ENCODE data around the gene YWHAQ. TPM values are rescaled to one million over a fixed set of nuclear protein-coding genes. Genes with fewer than 3 reads are reported as not detected.
"Not testable (repeated sequence)": the region's sequence is repeated elsewhere in the genome, so short reads cannot be mapped to it uniquely, and the experiment has no call there.

YWHAQ gene
- total RNA-seq, 2 donors from 2014 or later, result 163 to 227 TPM

GRCh38 chr2:9573013-9573720 is 57.6 kb downstream of the YWHAQ start:
- DNase-seq, result no peak
- intact Hi-C loops (cut with DNase I, micrococcal nuclease), result no loop called here

GRCh38 chr2:9570182-9571060 is 60.4 kb downstream of the YWHAQ start:
- no peak for ATAC-seq
- intact Hi-C loops (cut with DNase I, micrococcal nuclease), result no loop called here
- no peak for DNase-seq

More at GRCh38 chr2:9573013-9573720, 57.6 kb downstream of the YWHAQ start:
- ATAC-seq, result no peak

- intact Hi-C loops (cut with DNase I, micrococcal nuclease), result no loop called here
- ATAC-seq (peak; percentile 87), DNase-seq (peak; percentile 46 to 76)
These were observed 65.2 kb downstream of the YWHAQ start for GRCh38 chr2:9565436-9566153.

- DNase-seq (no peak), ATAC-seq (no peak)
- intact Hi-C loops (cut with DNase I, micrococcal nuclease), result no loop called here
These were observed 70.2 kb downstream of the YWHAQ start for GRCh38 chr2:9560628-9561027.

GRCh38 chr2:9558948-9559381 is 71.8 kb downstream of the YWHAQ start:
- ATAC-seq (no peak), DNase-seq (no peak)
- intact Hi-C loops (cut with DNase I, micrococcal nuclease), result loop anchor here in 1 of 2 donors (10.0 kb wide), 1 partner anchor 66 kb away; no protein-coding TSS in a partner anchor

- DNase-seq, result no peak
These were observed 74.6 kb downstream of the YWHAQ start for GRCh38 chr2:9556121-9556743.

GRCh38 chr2:9555297-9556120 is 75.3 kb downstream of the YWHAQ start, which contains the start of gene ADAM17:
Gene ADAM17, minus strand, starts transcription at chr2:9555830. Its CDS starts 225 bp downstream, at chr2:9555605.
- intact Hi-C loops (cut with DNase I, micrococcal nuclease), result loop anchor here in 1 of 2 donors (10.0 kb wide), 1 partner anchor 69 kb away; no protein-coding TSS in a partner anchor

More at GRCh38 chr2:9556121-9556743, 74.6 kb downstream of the YWHAQ start:
- intact Hi-C loops (cut with DNase I, micrococcal nuclease), result loop anchor here in 1 of 2 donors (10.0 kb wide), 1 partner anchor 69 kb away; no protein-coding TSS in a partner anchor
- ATAC-seq, result peak; percentile 48

GRCh38 chr2:9554921-9555296 is 75.9 kb downstream of the YWHAQ start:
- ATAC-seq, result peak; percentile 38
- peak; percentile 41 to 47 for DNase-seq
- intact Hi-C loops (cut with DNase I, micrococcal nuclease), result loop anchor here in 1 of 2 donors (10.0 kb wide), 1 partner anchor 70 kb away; no protein-coding TSS in a partner anchor

More at GRCh38 chr2:9555297-9556120, 75.3 kb downstream of the YWHAQ start, which contains the start of gene ADAM17:
- ATAC-seq (peak; percentile 93), DNase-seq (peak; percentile 97)

GRCh38 chr2:9552219-9553178 is 78.3 kb downstream of the YWHAQ start:
- no peak for ATAC-seq
- no peak for DNase-seq
- intact Hi-C loops (cut with DNase I, micrococcal nuclease), result loop anchor here in 1 of 2 donors (10.0 kb wide), 1 partner anchor 72 kb away; no protein-coding TSS in a partner anchor

- intact Hi-C loops (cut with DNase I, micrococcal nuclease), result loop anchor here in 1 of 2 donors (10.0 kb wide), 1 partner anchor 74 kb away; no protein-coding TSS in a partner anchor
- DNase-seq, ATAC-seq: not testable (repeated sequence)
These were observed 79.9 kb downstream of the YWHAQ start for GRCh38 chr2:9550859-9551391.

- intact Hi-C loops (cut with DNase I, micrococcal nuclease), result no loop called here
- DNase-seq, result no peak
- no peak for ATAC-seq
These were observed 81.4 kb downstream of the YWHAQ start for GRCh38 chr2:9549420-9549819.

GRCh38 chr2:9548506-9548905 is 82.3 kb downstream of the YWHAQ start:
- intact Hi-C loops (cut with DNase I, micrococcal nuclease), result no loop called here
- DNase-seq, result no peak
- ATAC-seq, result peak; percentile 30

- DNase-seq, result no peak
- no peak for ATAC-seq
- intact Hi-C loops (cut with DNase I, micrococcal nuclease), result no loop called here
These were observed 83.4 kb downstream of the YWHAQ start for GRCh38 chr2:9547262-9547991.

- no peak for DNase-seq
- ATAC-seq, result no peak
- intact Hi-C loops (cut with DNase I, micrococcal nuclease), result no loop called here
These were observed 85.3 kb downstream of the YWHAQ start for GRCh38 chr2:9545502-9545901.

- DNase-seq (no peak), ATAC-seq (no peak)
- intact Hi-C loops (cut with DNase I, micrococcal nuclease), result no loop called here
These were observed 87.2 kb downstream of the YWHAQ start for GRCh38 chr2:9543557-9543956.

All from left colon (tissue), 2 donors.